ENCODE data around the gene IKBKE. TPM values are rescaled to one million over a fixed set of nuclear protein-coding genes. Genes with fewer than 3 reads are reported as not detected.

IKBKE gene
- total RNA-seq, 1 donor from 2014 or later = 8.5 TPM

DNA sequence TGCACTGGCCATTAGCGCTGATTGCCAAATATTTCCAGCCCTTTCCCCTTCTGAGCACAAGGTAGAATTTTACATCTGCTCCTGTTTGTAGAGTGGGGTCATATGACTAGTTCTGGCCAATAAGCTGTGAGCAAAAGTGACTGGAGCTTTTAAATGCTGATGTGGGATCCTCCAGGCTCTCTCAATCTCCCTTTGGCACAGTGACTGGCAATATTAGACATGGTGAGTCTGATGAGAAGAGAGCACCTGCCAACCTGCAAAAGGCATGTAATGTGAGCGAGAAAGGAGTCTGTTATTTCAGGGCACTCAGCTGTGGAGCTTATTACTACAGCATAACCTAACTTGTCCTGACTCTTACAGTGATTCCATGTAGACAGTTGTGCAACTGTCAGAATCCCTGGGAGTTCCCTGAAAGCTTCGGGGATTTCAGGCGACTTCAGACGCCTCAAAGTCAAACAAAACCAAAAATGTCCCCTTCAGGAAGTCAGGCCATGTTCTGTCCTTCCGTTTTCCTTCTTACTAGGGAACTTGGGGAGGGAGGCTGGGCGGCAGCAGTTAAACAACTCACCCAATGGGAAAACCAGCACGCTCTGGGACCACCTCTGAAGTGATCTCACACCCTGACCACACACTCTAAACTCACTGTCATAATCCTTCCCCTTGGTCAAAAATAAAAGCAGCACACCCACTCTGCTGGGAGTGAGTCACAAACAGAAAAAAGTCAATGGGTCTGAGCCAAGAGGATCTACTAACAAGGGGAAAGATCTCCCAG, 33.5 kb downstream of the IKBKE start:
- Histone ChIP-seq H3K4me1 (peaks cover 54% of the 10 kb centered on the region), H3K36me3 (no peaks in the 10 kb centered on the region), H3K9me3 (no peaks in the 10 kb centered on the region), H3K27ac (peak overlapping the region; percentile 24), H3K4me3 (no peak overlapping the region), H3K27me3 (no peaks in the 10 kb centered on the region)
- no peak for DNase-seq
- peak; percentile 63 for ATAC-seq
- intact Hi-C loops (cut with DNase I) = no loop called here
- TF ChIP-seq, protein P1, sequence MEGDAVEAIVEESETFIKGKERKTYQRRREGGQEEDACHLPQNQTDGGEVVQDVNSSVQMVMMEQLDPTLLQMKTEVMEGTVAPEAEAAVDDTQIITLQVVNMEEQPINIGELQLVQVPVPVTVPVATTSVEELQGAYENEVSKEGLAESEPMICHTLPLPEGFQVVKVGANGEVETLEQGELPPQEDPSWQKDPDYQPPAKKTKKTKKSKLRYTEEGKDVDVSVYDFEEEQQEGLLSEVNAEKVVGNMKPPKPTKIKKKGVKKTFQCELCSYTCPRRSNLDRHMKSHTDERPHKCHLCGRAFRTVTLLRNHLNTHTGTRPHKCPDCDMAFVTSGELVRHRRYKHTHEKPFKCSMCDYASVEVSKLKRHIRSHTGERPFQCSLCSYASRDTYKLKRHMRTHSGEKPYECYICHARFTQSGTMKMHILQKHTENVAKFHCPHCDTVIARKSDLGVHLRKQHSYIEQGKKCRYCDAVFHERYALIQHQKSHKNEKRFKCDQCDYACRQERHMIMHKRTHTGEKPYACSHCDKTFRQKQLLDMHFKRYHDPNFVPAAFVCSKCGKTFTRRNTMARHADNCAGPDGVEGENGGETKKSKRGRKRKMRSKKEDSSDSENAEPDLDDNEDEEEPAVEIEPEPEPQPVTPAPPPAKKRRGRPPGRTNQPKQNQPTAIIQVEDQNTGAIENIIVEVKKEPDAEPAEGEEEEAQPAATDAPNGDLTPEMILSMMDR (IDR thresholded peaks at IDR 0.05) = no peak

GRCh38 chr1:206504363-206504713, 34.1 kb downstream of the IKBKE start:
- no peak overlapping the region for H3K4me3 ChIP-seq
- ATAC-seq (no peak), DNase-seq (no peak)
- no peaks in the 10 kb centered on the region for H3K9me3 ChIP-seq
- TF ChIP-seq, protein P1 (IDR thresholded peaks at IDR 0.05) = no peak
- H3K36me3 ChIP-seq = no peaks in the 10 kb centered on the region
- H3K27me3 ChIP-seq = no peaks in the 10 kb centered on the region
- H3K4me1 ChIP-seq = peaks cover 58% of the 10 kb centered on the region
- no peak overlapping the region for H3K27ac ChIP-seq
- intact Hi-C loops (cut with DNase I) = no loop called here

- TF ChIP-seq, protein P1 (IDR thresholded peaks at IDR 0.05) = peak; percentile 47
- Histone ChIP-seq H3K9me3 (no peaks in the 10 kb centered on the region), H3K4me1 (peaks cover 58% of the 10 kb centered on the region), H3K27me3 (no peaks in the 10 kb centered on the region), H3K27ac (no peak overlapping the region), H3K36me3 (no peaks in the 10 kb centered on the region), H3K4me3 (no peak overlapping the region)
- intact Hi-C loops (cut with DNase I) = no loop called here
- ATAC-seq = no peak
- DNase-seq = peak; percentile 29
Measured at GRCh38 chr1:206505702-206506355, 35.6 kb downstream of the IKBKE start.

DNA sequence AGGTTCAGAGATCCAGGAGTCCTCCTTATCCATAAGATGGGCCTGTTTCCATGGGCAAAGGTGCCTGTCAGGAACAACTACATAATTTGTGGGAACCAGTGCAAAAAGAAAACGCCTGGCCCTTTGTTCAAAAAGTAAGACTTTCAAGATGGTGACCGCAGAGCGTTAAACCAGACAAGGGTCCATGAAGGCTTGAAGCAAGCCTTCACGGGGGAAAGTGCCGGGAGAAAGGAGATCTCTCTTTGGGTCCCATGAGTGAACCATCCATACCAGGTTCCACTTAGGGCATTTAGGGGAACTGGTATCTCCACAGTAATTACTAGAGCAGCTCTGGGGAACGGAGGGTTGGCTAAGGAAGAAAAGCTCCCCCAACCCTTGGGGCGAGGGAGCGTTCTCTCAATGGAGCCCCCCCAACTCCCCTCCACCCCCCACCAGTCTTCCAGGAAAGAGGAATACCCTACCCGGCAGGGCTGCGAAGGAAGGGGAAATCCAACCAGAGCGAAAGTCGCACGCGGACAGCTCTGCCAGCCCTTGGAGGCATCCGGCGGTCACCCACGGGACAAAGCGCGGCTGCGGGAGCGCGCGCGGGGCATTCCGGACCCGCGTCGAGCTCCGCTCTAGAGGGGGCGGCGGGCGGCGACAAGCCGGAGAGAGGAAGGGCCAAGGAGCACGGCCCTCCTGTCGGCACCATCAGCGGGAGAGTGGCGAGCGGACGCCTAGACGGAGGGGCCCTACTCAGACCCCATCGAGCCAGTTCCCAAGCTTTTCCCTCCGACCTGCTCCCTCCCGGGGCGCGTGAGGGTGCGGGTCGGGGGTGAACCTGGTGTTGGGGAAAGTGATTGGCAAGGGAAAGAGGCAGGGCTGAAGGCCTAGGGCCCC, 36.4 kb downstream of the IKBKE start:
- intact Hi-C loops (cut with DNase I) = no loop called here
- ATAC-seq = peak; percentile 12
- H3K27ac ChIP-seq = no peak overlapping the region

More for the DNA sequence above, 36.4 kb downstream of the IKBKE start:
- Histone ChIP-seq H3K27me3 (no peaks in the 10 kb centered on the region), H3K9me3 (no peaks in the 10 kb centered on the region), H3K4me1 (peaks cover 58% of the 10 kb centered on the region), H3K36me3 (no peaks in the 10 kb centered on the region), H3K4me3 (peak overlapping the region; percentile 63)
- peak; percentile 73 for DNase-seq
- TF ChIP-seq, protein P1 (IDR thresholded peaks at IDR 0.05) = no peak

Data from upper lobe of right lung (tissue), 1 donor.